GM19193 (cell line): ENCODE data around the gene GDPGP1.

ENCODE experiments used
- POLR2A ChIP-seq: IDR thresholded peaks from 4 replicates; pipeline ENCODE4 v1.6.1; 2011; ENCODE audit not compliant: insufficient read depth, insufficient read length; ENCODE audit errors: extremely low read depth

GDPGP1 gene

GRCh38 chr15:90201130-90201943 is 32.7 kb upstream of the GDPGP1 start, which contains the start of gene SEMA4B:
Gene SEMA4B, plus strand, starts transcription at chr15:90201330. Its CDS starts 249 bp downstream, at chr15:90201579.
- peak; percentile 70 for TF ChIP-seq POLR2A

DNA sequence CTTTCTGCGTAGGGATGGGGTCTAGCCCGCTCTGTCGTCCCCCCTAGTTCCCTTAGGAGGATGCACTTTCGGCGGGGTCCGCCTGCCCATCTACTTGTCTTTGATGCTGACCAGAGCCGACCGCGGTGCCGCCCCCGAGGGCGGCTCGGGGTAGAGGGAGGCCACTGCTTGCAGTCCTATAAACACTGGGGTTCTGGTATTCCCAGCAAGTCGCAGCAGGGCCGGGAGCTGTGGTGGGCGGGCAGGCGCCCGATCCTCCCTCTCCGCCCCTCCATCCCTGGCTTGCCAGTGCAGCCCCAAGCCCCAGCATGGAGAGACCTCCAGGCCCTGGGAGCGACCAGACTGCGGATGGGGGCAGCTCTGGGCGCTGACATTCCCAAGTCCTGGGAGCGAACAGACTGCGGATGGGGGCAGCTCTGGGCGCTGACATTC is 32.0 kb upstream of the GDPGP1 start:
- no peak for TF ChIP-seq POLR2A

DNA sequence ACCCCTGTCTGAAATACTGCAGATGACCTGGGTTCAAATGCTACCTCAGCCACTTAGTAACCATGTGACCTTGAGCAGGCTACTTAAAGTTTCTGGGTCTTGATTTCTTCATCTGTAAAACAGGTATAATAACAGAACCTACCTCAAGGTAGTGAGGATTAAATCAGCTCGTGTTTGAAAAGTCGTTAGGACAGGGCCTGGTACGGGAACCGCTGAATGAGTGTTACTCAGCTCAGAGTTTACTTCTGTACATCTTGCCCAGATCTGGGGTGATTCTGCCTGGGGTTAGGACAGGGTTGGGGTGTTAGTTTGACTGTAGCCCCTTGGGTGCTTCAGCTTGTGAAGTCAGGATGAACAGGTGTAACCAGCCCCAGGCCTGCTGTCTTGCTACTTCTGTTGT is 31.1 kb upstream of the GDPGP1 start:
- TF ChIP-seq POLR2A = no peak

DNA sequence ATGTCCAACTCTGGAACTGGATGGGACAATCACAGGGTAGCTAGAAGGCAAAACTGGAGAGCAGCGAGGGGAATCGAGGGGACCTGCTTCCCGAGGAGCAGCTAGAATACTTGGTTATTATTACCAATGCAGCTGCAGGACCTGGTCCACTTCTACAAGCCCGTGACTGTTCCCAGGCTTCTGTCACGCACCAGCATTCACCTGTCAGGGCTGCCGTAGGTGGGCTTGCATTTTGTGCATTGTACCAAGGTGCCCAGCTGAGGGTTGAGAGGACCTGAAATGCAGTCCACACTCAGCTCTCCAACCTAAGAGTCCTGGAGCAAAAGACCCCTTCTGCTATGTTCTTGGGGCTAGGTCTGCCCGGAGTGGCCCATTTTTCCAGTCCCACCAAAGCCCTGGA is 30.5 kb upstream of the GDPGP1 start:
- TF ChIP-seq POLR2A = no peak

DNA sequence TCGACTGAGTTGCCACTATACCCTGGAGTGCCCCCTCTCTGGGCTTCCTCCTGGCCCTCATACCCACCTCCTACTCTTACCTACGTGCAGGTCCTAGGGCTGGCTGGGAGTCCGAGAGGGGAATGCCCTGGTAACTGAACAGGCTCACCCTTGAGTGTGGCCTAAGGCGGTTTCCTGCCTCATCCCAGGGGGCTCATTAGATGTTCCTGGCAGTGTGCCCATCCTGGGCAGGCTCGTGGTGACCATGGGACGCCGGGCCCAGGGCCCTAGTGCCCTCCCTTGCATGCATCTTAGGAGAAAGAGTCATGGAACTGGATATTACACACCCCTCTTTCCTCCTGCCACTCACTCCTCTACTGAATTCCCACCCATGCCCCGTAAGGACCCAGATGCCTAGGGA is 30.1 kb upstream of the GDPGP1 start:
- no peak for TF ChIP-seq POLR2A

GRCh38 chr15:90205050-90205848 is 28.8 kb upstream of the GDPGP1 start:
- no peak for TF ChIP-seq POLR2A

DNA sequence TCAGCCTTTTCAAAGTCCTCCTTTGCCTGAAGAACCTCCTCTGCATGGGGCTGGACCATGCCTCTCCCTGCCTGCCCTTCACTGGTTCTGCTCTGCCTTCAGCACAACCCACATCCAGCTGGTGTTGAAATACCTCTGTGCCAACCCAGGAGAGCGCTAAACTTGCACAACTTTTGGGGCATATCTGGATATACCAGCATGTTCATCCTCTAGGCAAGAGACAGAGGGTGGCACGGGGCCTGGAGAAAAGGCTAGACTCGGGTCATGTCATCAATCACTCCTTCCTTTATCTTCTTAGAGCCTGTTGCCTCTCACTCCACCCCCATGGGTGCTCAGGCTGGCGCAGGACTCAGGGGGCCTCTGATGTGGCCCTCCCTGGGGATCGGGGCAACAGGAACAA is 28.1 kb upstream of the GDPGP1 start:
- no peak for TF ChIP-seq POLR2A

DNA sequence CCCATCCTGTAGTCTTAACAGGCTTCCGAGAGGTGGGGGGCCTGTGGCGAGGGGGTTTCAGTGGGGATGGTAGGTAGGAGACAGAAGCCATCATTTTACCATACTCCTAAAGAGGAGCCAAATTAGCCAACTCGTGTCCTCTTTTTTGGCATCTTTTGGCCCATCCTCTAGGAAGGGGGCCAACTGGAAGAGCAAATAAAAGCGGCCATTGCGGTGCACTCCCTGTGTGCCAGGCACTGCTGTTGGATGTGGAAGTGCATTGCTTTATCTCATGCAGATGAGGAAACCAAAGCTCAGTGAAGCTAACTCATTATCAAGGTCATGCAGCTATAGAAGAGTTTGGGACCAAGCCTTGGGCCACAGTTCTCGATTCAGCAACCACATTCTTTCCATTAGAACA is 26.8 kb upstream of the GDPGP1 start:
- no peak for TF ChIP-seq POLR2A

- no peak for TF ChIP-seq POLR2A
These were observed 25.7 kb upstream of the GDPGP1 start for GRCh38 chr15:90208356-90208755.

- no peak for TF ChIP-seq POLR2A
These were observed 24.4 kb upstream of the GDPGP1 start for GRCh38 chr15:90209591-90209990.

DNA sequence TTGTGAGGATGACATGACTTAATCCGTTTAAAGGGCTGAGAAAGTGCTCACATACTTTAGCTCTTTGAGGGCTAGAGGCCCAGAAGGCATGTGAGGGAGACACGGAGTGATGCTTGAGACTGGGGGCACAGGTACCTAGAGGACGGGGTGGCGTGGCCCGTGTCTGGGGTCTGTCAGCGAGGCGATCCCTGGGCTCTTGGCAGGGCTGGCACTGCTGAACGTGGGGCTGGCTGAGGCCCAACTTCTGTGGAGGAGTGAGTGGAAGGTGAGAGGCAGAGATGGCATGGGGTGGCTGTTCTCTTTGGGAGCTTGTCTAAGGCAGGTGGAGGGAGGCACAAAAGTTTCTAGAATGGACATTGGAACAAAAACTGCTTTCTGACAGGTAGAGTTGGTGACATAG is 23.4 kb upstream of the GDPGP1 start:
- no peak for TF ChIP-seq POLR2A

DNA sequence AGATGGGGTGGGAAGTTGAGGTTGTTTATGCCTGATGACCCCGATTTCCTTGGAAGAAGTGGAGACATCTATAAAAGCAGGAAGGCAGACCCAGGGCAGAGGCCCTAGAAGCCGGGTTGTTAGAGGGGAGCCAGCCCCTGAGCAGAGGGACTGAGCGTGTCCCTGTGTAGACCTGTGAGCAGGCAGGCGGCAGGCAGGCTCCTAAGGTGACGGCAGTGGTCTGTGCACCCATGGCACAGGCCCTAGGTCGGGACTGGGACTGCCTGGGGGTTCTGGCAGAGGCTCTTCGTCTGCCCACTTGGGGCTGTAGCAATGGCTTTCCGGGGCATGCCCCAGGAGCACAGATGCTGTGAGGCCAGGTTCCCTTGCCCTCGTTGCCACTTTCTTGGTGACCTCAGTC is 23.0 kb upstream of the GDPGP1 start:
- TF ChIP-seq POLR2A = no peak

GRCh38 chr15:90211440-90212143 is 22.4 kb upstream of the GDPGP1 start:
- no peak for TF ChIP-seq POLR2A

DNA sequence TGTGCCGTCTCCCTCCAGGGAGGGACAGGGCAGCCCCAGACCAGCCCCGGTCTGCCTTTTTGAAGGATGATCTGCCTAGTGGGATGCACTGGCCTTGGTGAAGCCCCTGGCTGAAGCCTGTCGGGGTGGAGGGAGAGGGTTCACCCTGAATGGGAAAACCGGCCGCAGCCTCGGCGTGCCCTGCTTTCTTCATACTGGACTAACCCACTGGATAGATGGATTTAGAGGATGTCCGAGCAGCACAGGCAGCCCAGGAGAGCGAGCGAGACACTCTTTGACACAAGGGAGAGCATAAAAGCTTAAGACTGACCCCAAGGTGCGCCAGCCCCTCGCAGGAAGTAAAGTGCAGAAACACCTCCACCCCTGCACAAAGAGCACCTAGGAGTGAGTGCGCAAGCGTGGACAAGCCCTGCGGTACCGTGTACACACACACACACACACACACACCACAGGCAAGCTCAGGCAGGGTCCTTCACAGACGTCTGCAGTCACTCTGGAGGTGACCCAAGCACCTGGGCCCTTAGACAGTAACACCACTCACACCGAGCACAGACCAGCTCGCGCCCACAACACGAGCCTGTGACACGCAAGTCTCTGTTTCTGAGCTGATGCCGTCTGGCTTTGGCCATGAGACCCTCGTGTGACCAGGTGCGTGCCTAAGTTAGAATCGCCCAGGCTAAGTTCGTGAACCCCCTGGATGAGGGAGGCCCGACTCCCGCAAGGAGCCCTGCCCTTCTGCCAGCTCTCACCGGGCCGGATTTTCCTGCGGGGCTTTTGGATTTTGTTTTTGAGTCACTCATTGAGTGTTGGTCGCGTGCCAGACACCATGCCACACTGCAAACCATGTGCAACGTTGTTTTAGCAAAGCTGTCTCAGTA is 21.5 kb upstream of the GDPGP1 start:
- TF ChIP-seq POLR2A = no peak
